GM13977 (cell line): ENCODE measurements around the gene ARHGAP40.

ENCODE experiments used
- DNase-seq: peaks from one replicate; pipeline ENCODE4 v3.0.0; 2012; ENCODE audit warnings: low spot score
- CTCF ChIP-seq: IDR thresholded peaks from 2 replicates; pipeline ENCODE4 v1.5.1; 2012; ENCODE audit warnings: mild to moderate bottlenecking, control low read depth; ENCODE audit not compliant: insufficient read depth; ENCODE audit errors: extremely low read depth, missing control alignments
- in situ Hi-C: fragments of 300-500 bp; cut with MboI; formaldehyde crosslinking; loops from one replicate; pipeline ENCODE4 v1.12.0; 2022; ENCODE audit warnings: low sequenced_read_pairs, low pct_unique_long_range_greater_than_20kb, mixed read lengths, inconsistent platforms; ENCODE audit not compliant: unreplicated experiment

ARHGAP40 gene

GRCh38 chr20:38640521-38640920, 38.9 kb downstream of the ARHGAP40 start:
- in situ Hi-C loops: loop anchor here (10.0 kb wide), 1 partner anchor 404 kb away; no protein-coding TSS in a partner anchor
- no peak for DNase-seq
- no peak for TF ChIP-seq CTCF

DNA sequence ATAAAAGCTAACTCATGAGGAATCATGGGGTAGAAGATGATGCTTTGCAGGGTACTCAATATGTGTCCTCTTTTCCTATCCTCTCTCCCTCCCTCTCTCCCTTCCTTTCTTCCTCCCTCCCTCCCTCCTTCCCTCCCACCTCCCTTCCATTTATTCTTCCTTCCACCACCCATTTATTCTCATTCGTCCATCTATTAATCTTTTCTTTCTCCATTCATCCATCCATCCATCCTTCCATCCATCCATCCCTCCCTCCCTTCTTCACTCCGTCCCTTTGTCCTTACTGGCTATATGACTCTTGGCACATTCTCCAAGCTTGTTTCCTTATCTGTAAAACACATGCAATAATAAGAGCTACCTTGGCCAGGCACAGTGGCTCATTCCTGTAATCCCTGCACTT, 40.9 kb downstream of the ARHGAP40 start:
- no peak for TF ChIP-seq CTCF
- no peak for DNase-seq
- in situ Hi-C loops: loop anchor here (10.0 kb wide), 1 partner anchor 402 kb away; no protein-coding TSS in a partner anchor

- in situ Hi-C loops: loop anchor here (10.0 kb wide), 1 partner anchor 400 kb away; no protein-coding TSS in a partner anchor
- no peak for TF ChIP-seq CTCF
- no peak for DNase-seq
These were observed 43.1 kb downstream of the ARHGAP40 start for GRCh38 chr20:38644588-38645260.

- TF ChIP-seq CTCF: no peak
- in situ Hi-C loops: loop anchor here (10.0 kb wide), 1 partner anchor 399 kb away; no protein-coding TSS in a partner anchor
- DNase-seq: peak; percentile 65
These were observed 43.7 kb downstream of the ARHGAP40 start for GRCh38 chr20:38645351-38645750.

- TF ChIP-seq CTCF: peak; percentile 98
- peak; percentile 91 for DNase-seq
- in situ Hi-C loops: loop anchor here (10.0 kb wide), 1 partner anchor 399 kb away; no protein-coding TSS in a partner anchor
These were observed 44.6 kb downstream of the ARHGAP40 start for GRCh38 chr20:38645980-38646858.

DNA sequence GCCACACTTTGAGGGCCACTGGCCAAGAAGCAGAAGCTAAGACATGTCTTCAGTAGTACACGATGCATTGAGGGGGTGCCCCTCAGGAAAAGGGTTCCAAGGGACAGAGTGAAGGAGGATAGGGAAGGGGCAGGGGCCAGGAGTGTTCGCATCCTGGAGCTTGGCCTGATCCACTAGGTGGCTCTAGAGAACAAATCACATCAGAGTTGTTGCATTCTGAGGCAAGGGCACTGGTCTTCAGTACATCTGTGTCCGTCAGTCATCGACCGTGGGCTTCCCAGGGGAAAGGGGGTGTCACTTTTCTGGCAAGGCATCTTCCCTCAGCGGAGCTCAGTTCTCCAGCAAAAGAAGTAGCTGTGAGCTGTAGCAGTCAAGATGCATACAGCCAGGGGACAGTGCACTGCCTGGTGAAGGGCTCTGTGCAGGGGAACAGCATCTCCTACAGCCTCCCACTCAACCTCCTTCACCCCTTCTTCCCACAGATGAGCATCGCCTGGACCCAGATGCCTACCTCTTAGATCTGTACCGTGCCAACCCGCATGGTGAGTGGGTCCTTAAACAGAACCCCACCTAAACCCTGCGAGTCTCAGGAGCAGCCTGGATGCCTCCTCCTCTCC, 47.8 kb downstream of the ARHGAP40 start:
- in situ Hi-C loops: loop anchor here (10.0 kb wide), 1 partner anchor 395 kb away; no protein-coding TSS in a partner anchor
- peak; percentile 62 for TF ChIP-seq CTCF

More for the DNA sequence above, 47.8 kb downstream of the ARHGAP40 start:
- peak; percentile 51 for DNase-seq
